HPDE6-E6E7 (cell line): ENCODE measurements around the gene FXYD6.
"Not testable (repeated sequence)": the region's sequence is repeated elsewhere in the genome, so short reads cannot be mapped to it uniquely, and the experiment has no call there.

Experiments used
- DNase-seq: peaks from one replicate; pipeline ENCODE4 v3.0.0; 2011; ENCODE audit warnings: missing footprints; ENCODE audit errors: extremely low spot score

FXYD6 gene, protein sequence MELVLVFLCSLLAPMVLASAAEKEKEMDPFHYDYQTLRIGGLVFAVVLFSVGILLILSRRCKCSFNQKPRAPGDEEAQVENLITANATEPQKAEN

DNA sequence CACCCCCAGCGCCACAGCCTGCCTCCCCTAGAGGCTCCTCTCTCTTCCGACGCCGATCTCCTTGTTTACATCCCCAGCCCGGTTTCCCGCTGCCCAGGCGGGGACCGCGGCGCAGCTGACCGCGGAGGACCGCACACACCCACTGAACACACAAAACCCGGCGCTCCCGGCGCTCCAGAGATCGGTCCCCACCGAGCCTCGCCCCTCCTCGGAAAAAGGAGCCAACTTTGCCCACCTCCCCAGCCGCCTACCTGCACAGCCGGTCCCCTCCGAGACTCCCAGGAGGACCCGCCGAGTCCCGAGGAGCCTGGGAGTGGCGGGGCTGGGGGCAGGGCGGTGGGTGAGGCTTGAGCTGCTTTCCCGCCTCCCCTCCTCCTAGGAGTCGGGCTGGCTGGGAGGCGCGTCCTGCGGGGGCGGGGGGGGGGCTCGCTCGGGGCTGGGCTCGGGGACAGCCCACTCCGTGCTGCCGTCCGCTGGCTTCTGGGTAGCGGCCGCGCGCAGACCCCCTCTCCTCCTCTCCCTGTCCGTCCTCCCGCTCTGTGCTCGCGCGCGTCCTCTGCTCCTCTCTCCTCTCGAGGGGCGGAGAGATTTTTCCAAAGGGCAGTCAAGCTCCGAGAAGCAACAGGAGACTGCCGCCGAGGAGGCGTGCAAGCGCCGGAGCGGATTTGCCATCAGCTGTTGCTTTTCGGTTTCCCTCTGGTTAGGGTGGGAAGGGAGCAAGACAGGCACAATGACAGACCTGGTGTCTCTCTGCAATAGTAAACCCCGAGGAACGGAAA lies at the start of gene FXYD6:
FXYD6 (minus strand) TSS at position 318 of the 779 bp plus-strand sequence. CDS start 33,882 bp downstream, outside the sequence.
- no peak for DNase-seq

GRCh38 chr11:117926166-117926565 lies 49.7 kb upstream of the FXYD6 start:
- DNase-seq: not testable (repeated sequence)

GRCh38 chr11:117925198-117925925 lies 48.9 kb upstream of the FXYD6 start:
- no peak for DNase-seq

DNA sequence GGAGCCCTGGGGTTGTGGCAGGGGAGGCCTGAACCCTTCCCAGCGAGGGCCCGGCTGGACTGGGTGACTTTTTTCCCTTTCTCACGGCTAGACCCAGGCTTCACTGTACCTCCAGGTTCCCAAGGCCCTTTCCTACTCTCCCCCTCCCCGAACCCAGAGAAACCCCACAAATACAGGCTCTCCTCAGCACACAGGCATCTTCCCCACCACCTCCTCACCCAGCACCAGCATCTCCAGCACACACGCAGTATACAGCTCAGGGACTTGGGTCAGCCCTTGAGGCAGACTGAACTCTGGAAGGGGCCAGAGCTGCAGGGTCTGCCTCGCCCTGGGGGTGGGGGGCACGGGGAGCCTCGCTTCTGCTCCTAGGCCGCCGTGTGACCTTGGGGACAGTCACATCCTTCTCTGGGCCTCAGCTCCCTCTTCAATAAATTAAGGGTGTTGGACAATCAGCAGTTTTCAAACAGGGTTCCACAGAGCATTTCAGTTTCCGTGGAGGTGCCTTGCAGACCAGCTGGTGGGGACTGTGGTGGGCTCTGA lies 48.2 kb upstream of the FXYD6 start:
- no peak for DNase-seq

DNA sequence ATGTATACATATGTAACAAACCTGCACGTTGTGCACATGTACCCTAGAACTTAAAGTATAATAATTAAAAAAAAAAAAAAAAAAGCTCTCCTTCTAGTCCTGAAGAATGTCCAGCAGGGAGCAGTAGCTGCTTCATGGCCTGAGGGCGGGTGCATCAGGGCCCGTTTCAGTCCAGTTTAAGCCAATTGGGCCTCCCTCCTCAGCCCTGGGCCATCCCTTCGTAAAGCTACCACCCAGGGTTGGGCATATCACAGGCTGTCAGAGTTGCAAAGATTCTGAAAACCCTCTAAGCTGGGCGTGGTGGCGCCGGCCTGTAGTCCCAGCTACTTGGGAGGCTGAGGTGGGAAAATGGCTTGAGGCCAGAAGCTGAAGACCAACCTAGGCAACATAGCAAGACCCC lies 47.3 kb upstream of the FXYD6 start:
- DNase-seq: no peak

GRCh38 chr11:117923275-117923674 lies 46.8 kb upstream of the FXYD6 start:
- DNase-seq: no peak

DNA sequence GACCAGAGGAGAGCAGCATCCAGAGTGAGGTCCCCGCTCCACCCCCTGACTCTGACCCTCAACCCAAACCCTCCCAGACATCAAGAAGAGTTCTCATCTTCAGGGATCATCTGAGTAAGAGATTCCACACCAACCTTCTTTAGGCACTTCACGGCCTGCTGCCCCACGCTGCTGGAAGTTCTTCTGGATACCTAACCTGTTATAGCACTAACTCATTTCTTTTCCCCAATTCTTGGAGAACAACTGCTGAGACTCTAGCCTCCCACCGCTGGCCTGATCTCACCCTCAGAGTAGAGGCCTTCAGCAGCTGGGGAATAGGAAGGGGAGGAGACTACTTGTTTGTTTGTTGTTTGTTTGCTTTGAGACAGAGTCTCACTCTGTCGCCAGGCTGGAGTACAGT lies 45.4 kb upstream of the FXYD6 start:
- DNase-seq: no peak

DNA sequence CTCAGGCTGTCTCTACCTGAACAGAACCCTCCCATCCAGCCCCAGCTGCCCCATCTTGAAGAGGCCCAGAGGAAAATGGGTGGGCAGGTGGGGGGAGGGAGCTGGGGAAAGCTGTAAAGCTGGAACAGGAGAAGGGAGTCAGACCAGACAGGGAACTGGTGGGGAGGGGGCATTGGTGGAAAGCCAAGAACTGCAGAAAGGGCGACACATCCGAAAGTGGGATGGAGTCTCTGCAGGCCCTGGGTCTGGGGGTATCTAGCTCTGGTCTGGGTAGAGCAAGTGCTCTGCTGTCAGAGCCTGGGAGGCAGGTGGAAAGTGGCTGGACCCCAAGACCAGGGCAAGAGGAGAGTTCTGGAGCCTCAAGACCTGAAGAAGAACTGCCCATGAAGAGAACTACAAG lies 45.0 kb upstream of the FXYD6 start:
- DNase-seq: no peak

DNA sequence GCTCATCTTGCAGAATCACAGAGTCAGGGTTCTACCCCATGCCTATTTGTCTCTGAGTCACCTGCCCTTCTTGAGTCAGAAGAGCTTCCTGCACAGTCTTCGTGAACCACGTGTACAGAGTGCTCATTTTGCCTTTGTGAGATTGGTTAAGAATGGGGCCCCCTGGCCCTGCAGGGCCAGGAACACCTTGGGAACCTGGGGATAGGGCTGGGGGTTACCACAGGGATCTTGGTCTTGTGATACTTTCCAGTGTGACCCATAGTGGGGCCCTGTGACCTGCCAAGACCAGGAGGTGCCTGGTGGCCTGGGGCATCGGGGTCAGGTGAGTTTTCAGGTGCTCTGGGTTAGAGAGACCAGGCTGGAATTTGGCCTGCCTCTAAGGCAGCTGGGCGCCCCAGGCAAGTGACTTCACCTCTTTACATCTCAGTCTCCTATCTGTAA lies 43.3 kb upstream of the FXYD6 start:
- no peak for DNase-seq

DNA sequence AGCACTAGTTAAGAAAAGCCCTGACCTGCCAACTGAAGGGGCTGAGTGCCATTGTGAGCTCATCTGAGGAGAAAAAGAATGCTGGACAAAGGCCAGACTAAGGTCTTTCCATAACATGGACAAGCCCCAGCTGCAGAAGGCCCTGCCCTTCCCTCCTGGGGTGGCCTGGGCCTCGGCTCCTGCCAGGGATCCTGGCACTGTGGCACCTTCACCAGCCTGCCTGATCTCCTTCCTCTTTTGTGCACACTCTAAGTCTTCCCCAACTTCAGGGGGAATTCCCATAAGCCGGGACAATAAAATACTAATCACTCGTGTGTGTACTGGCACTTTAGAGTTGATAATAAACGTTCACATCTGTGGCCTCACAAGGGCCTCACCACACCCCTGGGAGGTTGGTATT lies 42.9 kb upstream of the FXYD6 start:
- DNase-seq: no peak

DNA sequence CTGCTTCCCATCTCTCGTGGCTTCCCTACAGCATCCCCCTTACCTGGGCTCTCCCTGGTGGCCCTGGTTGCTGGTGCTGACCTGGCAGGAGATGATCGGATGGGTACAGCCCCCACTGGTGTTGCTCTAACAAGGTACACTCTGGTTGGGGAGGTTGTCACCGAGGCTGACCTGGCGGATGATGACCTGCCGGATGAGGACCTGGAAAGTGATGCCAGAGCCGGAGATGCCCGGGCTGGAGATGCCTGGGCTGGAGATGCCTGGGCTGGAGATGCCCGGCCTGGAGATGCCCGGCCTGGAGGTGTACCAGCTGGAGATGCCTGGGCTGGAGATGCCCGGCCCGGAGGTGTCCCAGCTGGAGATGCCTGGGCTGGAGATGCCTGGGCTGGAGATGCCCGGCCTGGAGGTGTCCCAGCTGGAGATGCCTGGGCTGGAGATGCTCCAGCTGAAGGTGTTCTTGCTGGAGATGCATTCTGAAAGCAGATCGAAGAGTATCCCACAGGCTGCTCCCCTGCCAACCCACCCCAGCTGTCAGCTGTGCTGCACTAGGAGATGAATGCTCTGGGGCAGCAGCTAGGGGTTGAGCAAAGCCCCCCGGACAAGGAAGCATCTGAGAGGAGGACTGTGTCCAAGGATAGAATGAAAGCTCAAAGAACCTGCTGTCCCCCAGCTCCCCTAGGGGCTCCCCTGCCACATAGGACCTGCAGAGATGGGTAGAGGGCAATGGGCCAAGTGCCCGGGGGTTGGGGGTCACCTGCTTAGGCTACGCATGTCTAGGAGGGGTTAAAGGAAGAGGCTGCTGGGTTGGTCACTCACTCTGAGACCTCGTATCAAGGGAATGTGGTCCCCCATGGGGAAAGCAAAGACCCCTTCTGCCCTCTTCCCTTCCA lies 42.2 kb upstream of the FXYD6 start:
- no peak for DNase-seq

GRCh38 chr11:117917591-117918151 lies 41.2 kb upstream of the FXYD6 start:
- no peak for DNase-seq

GRCh38 chr11:117916956-117917355 lies 40.5 kb upstream of the FXYD6 start:
- DNase-seq: no peak

DNA sequence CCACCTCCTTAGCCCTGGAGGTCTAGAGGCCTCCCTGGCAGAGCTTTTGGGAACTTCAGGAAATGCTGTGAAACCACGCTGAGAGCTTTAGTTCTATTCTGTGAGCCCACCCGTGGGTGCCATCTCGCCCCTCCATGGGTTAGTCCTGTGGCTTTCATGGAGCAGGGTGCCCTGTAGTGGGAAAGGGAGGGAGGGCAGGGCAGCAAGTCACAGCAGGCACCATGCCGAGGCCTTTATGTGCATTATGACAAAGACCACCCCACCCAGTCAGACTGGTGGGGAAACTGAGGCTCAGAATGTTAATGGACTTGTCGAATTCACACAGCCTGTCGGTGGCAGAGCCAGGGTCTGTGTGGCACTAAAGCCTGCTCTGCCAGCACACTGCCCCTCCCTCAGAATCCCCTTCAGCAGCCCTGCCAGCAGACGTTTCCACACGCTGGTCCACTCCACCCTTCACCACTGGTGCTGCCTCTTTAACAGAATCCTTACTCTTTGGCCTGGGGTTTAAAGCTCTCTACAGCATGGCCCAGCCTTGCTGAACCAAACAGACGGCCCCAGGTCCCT lies 39.3 kb upstream of the FXYD6 start:
- no peak for DNase-seq

GRCh38 chr11:117914991-117915618 lies 38.6 kb upstream of the FXYD6 start:
- no peak for DNase-seq

DNA sequence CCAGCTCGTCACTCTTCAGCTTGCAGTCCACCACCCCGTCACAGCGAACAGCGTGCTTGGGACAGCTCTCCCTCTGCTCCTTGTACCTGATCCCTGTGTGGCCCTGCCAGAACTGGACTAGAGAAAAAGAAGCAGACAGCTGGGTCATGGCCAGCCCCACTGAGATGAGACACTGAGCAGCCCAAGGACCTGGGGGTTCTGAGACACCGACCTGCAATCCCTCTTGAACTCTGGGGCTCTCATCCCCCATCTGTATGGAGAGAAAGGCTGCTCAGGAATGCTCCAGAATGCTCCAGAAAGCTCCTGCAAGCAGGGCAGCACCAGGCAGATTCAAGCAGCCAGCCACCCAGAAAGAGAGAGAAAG lies 37.9 kb upstream of the FXYD6 start:
- DNase-seq: no peak

DNA sequence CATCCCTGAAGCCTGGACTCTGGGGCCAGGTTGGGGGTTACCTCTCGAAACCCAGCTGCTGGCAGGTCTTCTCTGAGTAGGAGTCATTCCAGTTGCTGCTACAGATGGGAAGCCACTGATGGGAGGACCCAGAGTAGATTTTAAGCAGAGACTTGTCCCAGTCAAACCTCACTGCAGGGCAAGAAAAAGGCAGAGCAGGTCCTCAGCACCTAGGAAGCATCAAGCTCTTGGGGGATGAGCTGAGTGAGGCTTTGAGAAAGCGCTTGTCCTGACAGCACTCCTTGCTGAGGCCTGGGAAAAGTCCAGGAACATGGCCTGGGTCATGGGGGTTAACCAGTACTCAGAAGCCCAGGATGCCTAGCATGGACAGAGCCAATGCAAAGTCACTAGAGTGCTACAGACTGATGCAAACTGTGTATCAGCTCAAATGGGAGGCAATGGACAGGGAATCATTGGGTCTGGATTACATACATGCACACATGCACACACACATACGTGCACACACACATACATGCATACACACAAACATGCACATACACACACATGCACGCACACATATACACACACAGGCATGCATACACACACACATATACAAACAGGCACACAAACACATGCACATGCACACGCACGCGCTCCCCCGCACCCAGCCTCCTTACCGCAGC lies 37.4 kb upstream of the FXYD6 start:
- no peak for DNase-seq

DNA sequence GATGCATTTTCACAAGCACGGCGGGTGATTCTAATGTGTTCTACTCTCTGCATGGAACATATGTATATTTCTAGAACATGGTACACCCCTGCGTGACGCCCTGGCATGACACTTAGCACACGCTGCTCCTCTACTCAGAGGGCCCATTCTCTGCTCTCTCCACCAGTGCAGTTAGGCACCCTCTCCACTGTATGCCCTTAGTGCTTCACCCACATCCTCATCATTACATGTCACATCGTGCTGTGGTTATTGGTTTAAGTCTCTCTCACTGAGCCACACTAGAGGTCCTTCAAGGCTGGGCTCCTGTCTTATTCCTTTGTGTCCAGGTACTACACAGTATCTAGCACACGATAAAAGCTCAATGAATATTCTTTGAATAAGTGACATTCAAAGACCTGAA lies 36.0 kb upstream of the FXYD6 start:
- no peak for DNase-seq

GRCh38 chr11:117911694-117912093 lies 35.2 kb upstream of the FXYD6 start:
- no peak for DNase-seq
